Mucosa of descending colon (tissue), 3 donors: ENCODE data around the gene HES6. TPM values are rescaled to one million over a fixed set of nuclear protein-coding genes. Genes with fewer than 3 reads are reported as not detected.

Source experiments
- ATAC-seq: fragments of 200-7000 bp; cut with Tn5 transposase; one replicate; pipeline ENCODE4 v1.9.1; 2020; ENCODE audit warnings: mild to moderate bottlenecking, moderate library complexity
- DNase-seq, 3 donors: peaks; one replicate each; pipeline ENCODE4 v3.0.0-alpha.2; 2020
- H3K36me3 ChIP-seq: fragments of 200-600 bp; one replicate; pipeline ENCODE4 v1.8.0; 2021; ENCODE audit warnings: low read depth, mild to moderate bottlenecking
- H3K4me1 ChIP-seq: fragments of 200-600 bp; one replicate; pipeline ENCODE4 v1.8.0; 2021; ENCODE audit warnings: low read depth, mild to moderate bottlenecking
- H3K4me3 ChIP-seq: fragments of 200-600 bp; one replicate; pipeline ENCODE4 v1.8.0; 2021; ENCODE audit warnings: mild to moderate bottlenecking
- H3K9me3 ChIP-seq: fragments of 200-600 bp; one replicate; pipeline ENCODE4 v1.8.0; 2021; ENCODE audit warnings: mild to moderate bottlenecking
- intact Hi-C, 2 donors: fragments of 100-400 bp; cut with DNase I in 1 of 2; cut with micrococcal nuclease in 1 of 2; formaldehyde crosslinking; loops; one replicate each; pipeline versions ENCODE4 v1.11.0 to v1.11.1; 2022; cut with DNase I, micrococcal nuclease
- total RNA-seq, 3 donors: library from RNA; stranded (reverse); fragmentation: NEBNext Ultra II Directional in 2 of 3; extraction: Animal tissue kit (Norgen Biotek cat#: 25700) in 2 of 3; gene quantifications; one replicate each; pipeline versions ENCODE4 v1.2.1 to v1.2.4, GENCODE V29; 2021 to 2023
- TF ChIP-seq, protein P1 (sequence below): fragments of 200-600 bp; IDR thresholded peaks from one replicate; pipeline ENCODE4 v1.8.0; 2022; ENCODE audit warnings: antibody characterized with exemption, mild to moderate bottlenecking
- donor health status: DM: no; HTN: no; CAD: no; lungs with moderate emphysema.
- donor health status: DM: no; HTN: no; CAD: no.
- donor health status: DM: no; HTN: yes; CAD: no.

The HES6 gene
- total RNA-seq, 3 donors from 2014 or later, result 21.9 to 63.5 (median 25.7) TPM

DNA sequence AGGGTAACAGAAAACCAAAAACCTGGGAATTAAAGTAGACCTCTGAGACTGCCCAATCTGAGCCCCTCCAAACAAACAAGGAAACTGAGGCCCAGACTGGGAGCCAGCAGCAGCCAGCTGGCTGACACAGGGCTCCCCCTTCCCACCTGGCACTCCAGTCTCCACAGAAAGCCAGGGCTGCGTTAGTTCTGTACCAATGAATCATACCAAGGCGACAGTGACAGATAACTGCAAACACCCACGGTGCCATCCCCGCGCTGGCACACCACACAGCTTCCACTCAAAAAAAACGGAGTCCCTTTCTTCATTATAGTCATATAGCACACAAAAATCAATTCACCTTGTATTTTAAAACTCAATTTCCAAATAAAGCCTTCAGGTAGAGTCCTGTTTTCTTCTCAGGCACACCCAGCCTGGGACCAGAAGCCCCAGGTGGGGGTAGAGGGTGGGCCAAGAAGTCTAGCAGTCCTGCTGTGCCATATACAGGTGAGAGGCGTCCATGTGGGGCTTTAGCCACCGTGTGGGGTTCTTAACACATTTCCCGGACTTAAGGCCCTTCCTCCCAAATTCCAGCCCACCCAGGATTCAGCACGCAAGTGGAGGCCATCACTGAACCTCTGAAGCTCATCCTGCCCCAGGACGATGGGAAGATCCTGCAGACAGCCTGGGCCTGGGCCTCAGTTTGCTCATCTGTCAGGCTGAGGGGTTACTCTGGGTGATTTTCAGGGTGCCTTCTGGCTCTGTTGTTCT, 47.3 kb upstream of the HES6 start:
- TF ChIP-seq, protein P1, sequence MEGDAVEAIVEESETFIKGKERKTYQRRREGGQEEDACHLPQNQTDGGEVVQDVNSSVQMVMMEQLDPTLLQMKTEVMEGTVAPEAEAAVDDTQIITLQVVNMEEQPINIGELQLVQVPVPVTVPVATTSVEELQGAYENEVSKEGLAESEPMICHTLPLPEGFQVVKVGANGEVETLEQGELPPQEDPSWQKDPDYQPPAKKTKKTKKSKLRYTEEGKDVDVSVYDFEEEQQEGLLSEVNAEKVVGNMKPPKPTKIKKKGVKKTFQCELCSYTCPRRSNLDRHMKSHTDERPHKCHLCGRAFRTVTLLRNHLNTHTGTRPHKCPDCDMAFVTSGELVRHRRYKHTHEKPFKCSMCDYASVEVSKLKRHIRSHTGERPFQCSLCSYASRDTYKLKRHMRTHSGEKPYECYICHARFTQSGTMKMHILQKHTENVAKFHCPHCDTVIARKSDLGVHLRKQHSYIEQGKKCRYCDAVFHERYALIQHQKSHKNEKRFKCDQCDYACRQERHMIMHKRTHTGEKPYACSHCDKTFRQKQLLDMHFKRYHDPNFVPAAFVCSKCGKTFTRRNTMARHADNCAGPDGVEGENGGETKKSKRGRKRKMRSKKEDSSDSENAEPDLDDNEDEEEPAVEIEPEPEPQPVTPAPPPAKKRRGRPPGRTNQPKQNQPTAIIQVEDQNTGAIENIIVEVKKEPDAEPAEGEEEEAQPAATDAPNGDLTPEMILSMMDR, result no peak
- Histone ChIP-seq H3K9me3 (no peaks in the 10 kb centered on the region), H3K36me3 (no peaks in the 10 kb centered on the region), H3K4me1 (peaks cover 62% of the 10 kb centered on the region), H3K4me3 (no peak overlapping the region)
- intact Hi-C loops, result no loop called here
- ATAC-seq (no peak), DNase-seq (peak in 2 of 3 donors; percentile 45 to 46)

DNA sequence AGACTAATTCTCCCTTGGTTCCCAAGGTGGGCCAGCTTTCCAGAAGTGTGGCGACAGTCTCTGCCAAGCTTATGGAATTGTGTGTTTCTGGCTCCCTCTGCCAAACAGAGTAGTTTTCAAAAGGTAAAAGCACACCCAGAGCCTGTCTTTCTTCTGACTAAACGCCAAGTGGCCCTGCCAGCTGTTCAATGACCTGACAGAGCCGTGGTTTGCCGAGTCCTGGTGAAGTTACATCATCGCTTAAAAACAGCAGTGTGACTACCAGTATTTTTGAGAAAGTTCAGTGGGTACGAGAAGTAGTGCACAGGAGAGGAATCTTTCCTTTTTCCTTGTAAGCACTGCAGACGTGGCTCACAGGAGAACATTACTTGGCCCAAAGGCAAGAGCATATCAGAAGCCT, 46.7 kb upstream of the HES6 start:
- intact Hi-C loops, result no loop called here
- Histone ChIP-seq H3K4me3 (no peak overlapping the region), H3K36me3 (no peaks in the 10 kb centered on the region), H3K4me1 (peaks cover 65% of the 10 kb centered on the region), H3K9me3 (no peaks in the 10 kb centered on the region)
- DNase-seq (peak; percentile 56 to 69 (median 69)), ATAC-seq (peak; percentile 1)
- TF ChIP-seq, protein P1, result no peak

DNA sequence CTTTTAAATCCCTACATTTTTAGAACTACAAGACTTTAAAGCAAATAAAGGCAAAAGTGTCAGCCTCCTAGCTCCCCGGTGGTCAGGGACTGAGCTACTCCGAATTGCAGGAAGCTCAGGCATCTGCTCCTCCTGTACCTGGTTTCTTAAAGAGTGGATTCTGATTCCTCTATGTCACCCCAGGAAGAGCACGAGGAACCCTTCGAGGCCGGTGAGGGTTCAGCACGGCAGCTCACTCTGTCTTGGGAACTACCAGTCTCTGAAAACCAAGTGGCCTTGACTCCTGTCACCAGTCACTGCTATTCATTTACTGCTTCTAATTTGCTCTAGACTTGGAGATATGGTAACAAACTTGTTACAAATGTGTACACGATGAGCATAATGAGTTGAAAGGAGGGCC, 46.3 kb upstream of the HES6 start:
- intact Hi-C loops, result no loop called here
- no peaks in the 10 kb centered on the region for H3K9me3 ChIP-seq
- peaks cover 70% of the 10 kb centered on the region for H3K4me1 ChIP-seq
- H3K4me3 ChIP-seq, result no peak overlapping the region
- H3K36me3 ChIP-seq, result no peaks in the 10 kb centered on the region
- ATAC-seq (no peak), DNase-seq (peak in 1 of 3 donors; percentile 37)
- TF ChIP-seq, protein P1, result no peak

DNA sequence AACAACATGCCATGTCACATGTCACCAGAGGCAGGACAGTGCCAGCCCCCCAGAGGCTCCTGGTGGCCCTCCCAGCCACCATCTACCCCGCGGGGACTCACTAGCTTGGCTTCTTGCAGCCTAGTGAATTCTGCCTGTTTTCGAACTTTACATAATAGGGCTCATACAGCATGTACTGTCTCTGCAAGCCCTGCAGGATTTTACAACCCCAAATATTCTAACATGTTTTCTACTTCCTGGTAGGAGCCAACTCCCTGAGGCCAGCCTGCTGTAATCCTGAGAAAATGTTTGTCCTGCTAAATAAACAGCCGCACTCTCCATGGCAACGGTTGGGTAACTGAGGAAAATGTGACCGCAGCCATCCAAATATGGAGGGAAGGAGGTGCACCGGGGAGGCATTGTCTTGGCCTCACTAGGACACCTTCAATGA, 45.8 kb upstream of the HES6 start:
- TF ChIP-seq, protein P1, result no peak
- ATAC-seq (peak; percentile 54), DNase-seq (peak; percentile 70 to 91 (median 75))
- H3K4me3 ChIP-seq, result no peak overlapping the region
- intact Hi-C loops, result no loop called here
- H3K9me3 ChIP-seq, result no peaks in the 10 kb centered on the region
- H3K4me1 ChIP-seq, result peaks cover 73% of the 10 kb centered on the region
- H3K36me3 ChIP-seq, result no peaks in the 10 kb centered on the region

DNA sequence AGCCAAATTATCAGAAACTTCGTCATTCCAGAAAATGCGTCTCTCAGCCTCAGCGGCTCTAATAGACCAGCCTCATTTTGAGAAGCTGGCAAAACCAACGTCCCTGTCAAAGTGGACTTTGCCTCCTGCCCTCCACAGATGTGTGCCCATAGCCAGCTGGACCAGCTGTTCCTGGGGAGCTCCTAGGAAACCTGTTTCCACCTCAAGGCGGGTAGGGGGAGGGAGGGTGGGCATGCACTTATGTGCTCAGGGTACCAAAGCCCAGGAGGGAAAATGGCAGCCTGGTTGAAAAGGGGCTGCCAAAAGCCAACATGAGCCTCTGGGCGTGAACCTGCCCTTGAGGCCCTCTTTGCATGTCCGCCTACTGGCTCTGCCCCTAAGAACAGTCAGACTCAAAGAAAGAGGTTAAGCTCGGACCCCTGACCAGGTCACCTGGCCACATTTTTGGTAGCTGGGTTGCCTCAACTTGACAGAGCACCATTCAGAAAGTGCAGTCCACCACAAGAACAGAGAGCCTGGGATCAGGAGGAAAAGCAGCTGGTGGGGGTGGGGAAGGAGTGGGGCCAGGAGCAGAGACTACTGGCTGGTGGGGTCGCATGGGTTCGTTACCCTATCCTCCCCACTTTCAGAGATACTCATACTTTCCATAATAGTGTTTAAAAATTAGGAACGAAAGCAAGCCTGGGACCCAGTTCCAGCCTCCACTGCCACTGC, 45.1 kb upstream of the HES6 start:
- H3K36me3 ChIP-seq, result no peaks in the 10 kb centered on the region
- H3K4me1 ChIP-seq, result peaks cover 72% of the 10 kb centered on the region
- DNase-seq (peak; percentile 49 to 58 (median 58)), ATAC-seq (no peak)
- no peaks in the 10 kb centered on the region for H3K9me3 ChIP-seq
- H3K4me3 ChIP-seq, result no peak overlapping the region
- TF ChIP-seq, protein P1, result no peak
- intact Hi-C loops, result no loop called here
